BE2C (cell line): ENCODE results near the gene ASPA.

ENCODE experiments used
- DNase-seq: peaks from one replicate; pipeline ENCODE4 v3.0.0-alpha.2; 2020
- H3K27me3 ChIP-seq: fragments of 250-450 bp; sonication (Bioruptor Pico); 2 replicates; pipeline ENCODE4 v1.5.1; 2020; ENCODE audit warnings: mild to moderate bottlenecking
- H3K36me3 ChIP-seq: fragments of 250-450 bp; sonication (Bioruptor Pico); 2 replicates; pipeline ENCODE4 v1.5.1; 2020; ENCODE audit warnings: mild to moderate bottlenecking
- H3K4me1 ChIP-seq: fragments of 250-450 bp; sonication (Bioruptor Pico); 2 replicates; pipeline ENCODE4 v1.5.1; 2020
- H3K4me3 ChIP-seq: 2 replicates; pipeline ENCODE4 v1.5.1; 2011; ENCODE audit warnings: low read depth, low read length
- H3K9me3 ChIP-seq: fragments of 250-450 bp; sonication (Bioruptor Pico); 2 replicates; pipeline ENCODE4 v1.5.1; 2020
- TF ChIP-seq, protein P1 (sequence below): IDR thresholded peaks from 2 replicates; pipeline ENCODE4 v1.5.1; 2012; ENCODE audit warnings: mild to moderate bottlenecking, low read depth, low read length

The ASPA gene

DNA sequence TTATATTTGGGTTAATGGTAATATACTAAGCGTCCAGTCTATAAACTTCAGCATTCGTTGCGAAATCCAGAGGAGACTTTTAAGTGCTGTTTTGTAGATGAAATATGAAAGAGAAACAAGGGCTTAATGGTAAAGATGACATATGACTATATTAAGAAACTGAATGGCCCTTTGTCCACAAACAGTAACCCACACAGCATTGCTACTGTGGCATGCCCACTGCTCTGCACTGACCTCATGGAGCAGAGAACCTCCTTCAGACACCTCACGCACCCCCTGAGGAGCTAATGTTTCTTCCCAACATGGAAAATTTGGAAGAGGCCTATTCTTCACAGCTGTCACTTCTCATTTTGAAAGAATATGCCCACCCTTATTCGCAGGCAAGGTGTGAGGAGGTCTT, 26.7 kb downstream of the ASPA start:
- TF ChIP-seq, protein P1, sequence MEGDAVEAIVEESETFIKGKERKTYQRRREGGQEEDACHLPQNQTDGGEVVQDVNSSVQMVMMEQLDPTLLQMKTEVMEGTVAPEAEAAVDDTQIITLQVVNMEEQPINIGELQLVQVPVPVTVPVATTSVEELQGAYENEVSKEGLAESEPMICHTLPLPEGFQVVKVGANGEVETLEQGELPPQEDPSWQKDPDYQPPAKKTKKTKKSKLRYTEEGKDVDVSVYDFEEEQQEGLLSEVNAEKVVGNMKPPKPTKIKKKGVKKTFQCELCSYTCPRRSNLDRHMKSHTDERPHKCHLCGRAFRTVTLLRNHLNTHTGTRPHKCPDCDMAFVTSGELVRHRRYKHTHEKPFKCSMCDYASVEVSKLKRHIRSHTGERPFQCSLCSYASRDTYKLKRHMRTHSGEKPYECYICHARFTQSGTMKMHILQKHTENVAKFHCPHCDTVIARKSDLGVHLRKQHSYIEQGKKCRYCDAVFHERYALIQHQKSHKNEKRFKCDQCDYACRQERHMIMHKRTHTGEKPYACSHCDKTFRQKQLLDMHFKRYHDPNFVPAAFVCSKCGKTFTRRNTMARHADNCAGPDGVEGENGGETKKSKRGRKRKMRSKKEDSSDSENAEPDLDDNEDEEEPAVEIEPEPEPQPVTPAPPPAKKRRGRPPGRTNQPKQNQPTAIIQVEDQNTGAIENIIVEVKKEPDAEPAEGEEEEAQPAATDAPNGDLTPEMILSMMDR: no peak
- no peak for DNase-seq
- Histone ChIP-seq H3K27me3 (no peaks in the 10 kb centered on the region), H3K36me3 (no peaks in the 10 kb centered on the region), H3K4me1 (no peaks in the 10 kb centered on the region), H3K9me3 (no peaks in the 10 kb centered on the region), H3K4me3 (no peak overlapping the region)

DNA sequence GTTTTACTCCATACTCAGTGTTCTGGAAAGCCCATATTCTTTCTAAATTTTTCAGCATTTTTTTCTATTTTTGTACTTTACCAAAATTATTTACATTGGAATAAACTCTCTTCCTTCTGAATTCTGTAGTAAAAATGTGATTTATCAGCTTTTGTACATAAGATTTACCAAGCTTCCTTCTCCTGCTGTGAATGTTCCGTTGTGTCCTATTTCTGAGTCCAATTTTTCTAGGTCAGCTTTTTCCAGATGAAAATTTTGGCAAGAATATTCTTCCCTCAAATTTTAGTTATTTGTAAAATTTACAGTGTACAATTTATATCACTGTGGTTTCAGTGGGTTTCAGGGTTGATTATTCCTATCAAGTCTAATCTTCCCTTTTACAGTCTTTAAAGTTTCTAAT, 27.5 kb downstream of the ASPA start:
- TF ChIP-seq, protein P1: no peak

DNA sequence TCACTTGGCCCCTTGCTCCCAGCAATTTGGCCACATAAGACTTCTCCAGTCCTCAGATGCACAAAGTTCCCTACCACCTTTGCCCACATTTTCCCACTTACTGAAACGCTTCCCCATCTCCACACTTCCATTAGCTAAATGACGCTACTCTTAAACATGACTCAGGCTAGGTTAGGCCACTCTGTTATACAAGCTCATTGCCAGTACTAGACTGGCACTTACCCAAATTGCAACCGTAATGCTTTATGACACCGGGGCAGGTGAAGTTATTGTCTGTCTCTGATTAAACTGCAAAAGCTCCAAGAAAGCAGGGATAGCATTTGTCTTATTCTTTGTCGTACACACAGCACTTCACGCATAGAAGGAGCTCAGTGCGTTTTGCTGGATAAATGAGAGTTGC, 29.2 kb downstream of the ASPA start:
- DNase-seq: no peak
- Histone ChIP-seq H3K4me1 (no peaks in the 10 kb centered on the region), H3K27me3 (no peaks in the 10 kb centered on the region), H3K4me3 (no peak overlapping the region), H3K9me3 (no peaks in the 10 kb centered on the region), H3K36me3 (no peaks in the 10 kb centered on the region)
- TF ChIP-seq, protein P1: no peak

More for the DNA sequence above, 27.5 kb downstream of the ASPA start:
- DNase-seq: no peak
- no peaks in the 10 kb centered on the region for H3K27me3 ChIP-seq
- no peaks in the 10 kb centered on the region for H3K36me3 ChIP-seq
- no peak overlapping the region for H3K4me3 ChIP-seq
- no peaks in the 10 kb centered on the region for H3K4me1 ChIP-seq
- no peaks in the 10 kb centered on the region for H3K9me3 ChIP-seq

DNA sequence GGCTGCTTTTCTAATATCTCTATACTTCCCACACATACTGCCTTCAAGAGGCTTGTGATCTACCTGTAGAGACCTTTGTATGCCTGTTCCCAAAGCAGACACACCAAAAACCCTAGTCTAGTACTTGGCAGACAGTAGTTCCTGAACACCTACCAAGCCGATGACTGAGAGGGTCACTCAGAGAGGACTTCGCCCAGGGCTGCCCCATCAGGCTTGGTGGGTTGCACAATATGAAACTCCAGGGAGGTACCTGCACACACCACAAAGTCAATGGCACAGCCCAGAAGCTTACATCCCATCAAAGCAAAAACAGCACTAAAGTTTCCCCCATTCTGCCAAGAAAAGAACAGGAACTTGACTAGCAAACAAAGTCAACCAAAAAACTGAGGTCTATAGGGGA, 30.3 kb downstream of the ASPA start:
- Histone ChIP-seq H3K27me3 (no peaks in the 10 kb centered on the region), H3K4me3 (no peak overlapping the region), H3K36me3 (no peaks in the 10 kb centered on the region), H3K4me1 (no peaks in the 10 kb centered on the region), H3K9me3 (no peaks in the 10 kb centered on the region)
- no peak for DNase-seq
- TF ChIP-seq, protein P1: no peak

DNA sequence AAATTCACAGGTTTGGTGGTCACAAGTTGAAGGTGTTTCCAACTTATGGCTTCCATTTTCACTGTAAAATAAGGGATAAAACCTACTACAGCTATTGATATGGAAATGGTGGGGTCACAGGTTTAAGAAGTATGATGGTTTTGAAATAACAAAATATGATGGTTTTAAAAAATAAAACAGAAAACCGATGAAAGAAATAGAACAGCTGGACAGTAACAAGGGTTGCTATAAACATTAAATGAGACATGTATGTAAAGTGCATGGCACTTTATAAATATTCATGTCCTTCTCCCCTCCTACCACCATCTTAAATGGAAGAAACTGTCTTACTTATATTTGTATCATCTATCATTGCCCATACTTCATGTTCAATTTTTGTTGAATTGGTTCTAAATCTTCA, 31.3 kb downstream of the ASPA start:
- H3K4me3 ChIP-seq: no peak overlapping the region
- peaks cover 2% of the 10 kb centered on the region; the same call in 1 of the 2 replicates for H3K27me3 ChIP-seq
- H3K4me1 ChIP-seq: no peaks in the 10 kb centered on the region
- DNase-seq: no peak
- TF ChIP-seq, protein P1: no peak
- H3K36me3 ChIP-seq: no peaks in the 10 kb centered on the region
- H3K9me3 ChIP-seq: no peaks in the 10 kb centered on the region

DNA sequence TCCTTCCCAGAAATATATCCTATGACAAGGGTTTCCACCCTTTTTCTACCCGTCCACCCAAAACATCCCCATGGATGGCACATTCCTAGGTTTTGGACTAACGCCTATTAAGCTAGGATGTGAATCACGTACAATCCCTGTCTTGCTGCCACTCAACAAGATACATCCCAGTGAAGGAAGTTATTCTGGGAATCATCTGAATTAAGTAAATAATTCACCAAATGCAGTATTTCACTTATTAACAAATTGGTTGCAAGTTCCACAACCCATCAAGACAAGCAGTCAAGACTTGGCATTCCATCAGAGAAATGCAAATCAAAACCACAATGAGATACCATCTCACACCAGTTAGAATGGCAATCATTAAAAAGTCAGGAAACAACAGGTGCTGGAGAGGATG, 32.1 kb downstream of the ASPA start:
- TF ChIP-seq, protein P1: no peak
- Histone ChIP-seq H3K4me1 (no peaks in the 10 kb centered on the region), H3K9me3 (no peaks in the 10 kb centered on the region), H3K36me3 (no peaks in the 10 kb centered on the region), H3K4me3 (no peak overlapping the region), H3K27me3 (peaks cover 5% of the 10 kb centered on the region; the same call in 1 of the 2 replicates)
- DNase-seq: no peak
